HUES6 (cell line): ENCODE measurements around the gene CD33.
"Not testable (repeated sequence)": the region's sequence is repeated elsewhere in the genome, so short reads cannot be mapped to it uniquely, and the experiment has no call there.

Experiments
- H3K27ac ChIP-seq: 2 replicates; pipeline ENCODE4 v1.7.0; 2013; ENCODE audit warnings: low read depth, mild to moderate bottlenecking, low read length, inconsistent platforms
- H3K27me3 ChIP-seq: 2 replicates; pipeline ENCODE4 v1.6.1; 2013; ENCODE audit warnings: low read length; ENCODE audit not compliant: control insufficient read depth, insufficient read depth
- H3K36me3 ChIP-seq: 2 replicates; pipeline ENCODE4 v1.6.1; 2013; ENCODE audit warnings: low read length; ENCODE audit not compliant: control insufficient read depth, insufficient read depth
- H3K4me1 ChIP-seq: 2 replicates; pipeline ENCODE4 v1.6.1; 2013; ENCODE audit warnings: low read length; ENCODE audit not compliant: control insufficient read depth, insufficient read depth
- H3K4me3 ChIP-seq: 2 replicates; pipeline ENCODE4 v1.5.1; 2013; ENCODE audit warnings: low read depth, low read length
- H3K9ac ChIP-seq: one replicate; pipeline ENCODE4 v1.6.1; 2013; ENCODE audit warnings: mild to moderate bottlenecking, low read length
- H3K9me3 ChIP-seq: 2 replicates; pipeline ENCODE4 v1.6.1; 2013; ENCODE audit warnings: low read depth, low read length; ENCODE audit not compliant: control insufficient read depth, insufficient read depth

CD33 gene

DNA sequence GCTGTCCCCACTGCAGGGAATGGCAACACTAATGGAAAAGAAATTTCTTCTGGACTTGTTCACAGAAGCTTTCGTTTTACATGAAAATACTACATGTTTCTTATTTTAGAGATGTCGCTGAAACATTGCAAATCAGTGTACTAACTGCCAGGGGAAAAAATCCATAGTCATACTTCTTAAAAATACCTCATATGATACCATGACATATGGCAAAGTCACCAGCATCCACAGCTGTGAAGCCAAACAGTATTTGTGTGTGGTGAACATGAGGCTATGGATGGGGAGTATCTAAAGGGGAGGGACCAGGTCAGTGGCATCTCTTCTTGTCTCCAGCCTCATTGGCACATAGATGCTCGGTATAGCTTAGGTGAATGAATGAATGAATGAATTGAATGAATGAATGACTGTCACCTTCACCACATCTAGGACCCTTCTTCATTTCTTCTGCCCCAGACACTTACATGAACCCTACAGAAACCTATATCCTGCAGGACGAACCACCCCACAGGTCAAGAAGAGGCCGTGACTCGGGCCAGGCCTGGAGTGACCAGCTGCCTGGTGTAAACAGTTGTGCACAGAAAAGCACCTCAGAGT is 14.6 kb upstream of the CD33 start:
- Histone ChIP-seq H3K27ac (no peak overlapping the region), H3K4me3 (no peak overlapping the region), H3K4me1 (no peaks in the 10 kb centered on the region), H3K36me3 (no peaks in the 10 kb centered on the region), H3K9me3 (peaks cover 6% of the 10 kb centered on the region; the same call in 1 of the 2 replicates), H3K9ac (no peak overlapping the region), H3K27me3 (no peaks in the 10 kb centered on the region)

DNA sequence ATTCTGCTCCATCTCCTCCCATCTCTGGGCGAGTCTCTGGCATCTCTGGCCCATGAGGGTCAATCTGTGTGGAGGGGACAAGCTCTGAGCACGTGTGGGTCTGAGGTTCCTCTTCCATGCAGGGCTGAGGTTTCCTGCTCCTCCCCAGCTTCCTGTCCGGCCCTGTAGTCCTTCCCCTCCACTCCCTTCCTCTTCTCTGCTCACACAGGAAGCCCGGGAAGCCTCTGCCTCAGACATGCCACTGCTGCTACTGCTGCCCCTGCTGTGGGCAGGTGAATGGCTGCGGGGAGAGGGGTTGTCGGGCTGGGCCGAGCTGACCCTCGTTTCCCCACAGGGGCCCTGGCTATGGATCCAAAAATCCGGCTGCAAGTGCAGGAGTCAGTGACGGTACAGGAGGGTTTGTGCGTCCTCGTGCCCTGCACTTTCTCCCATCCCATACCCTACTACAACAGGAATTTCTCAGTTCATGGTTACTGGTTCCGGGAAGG is 14.0 kb upstream of the CD33 start:
- H3K27me3 ChIP-seq, H3K9ac ChIP-seq, H3K4me3 ChIP-seq, H3K36me3 ChIP-seq, H3K27ac ChIP-seq, H3K4me1 ChIP-seq, H3K9me3 ChIP-seq: not testable (repeated sequence)

DNA sequence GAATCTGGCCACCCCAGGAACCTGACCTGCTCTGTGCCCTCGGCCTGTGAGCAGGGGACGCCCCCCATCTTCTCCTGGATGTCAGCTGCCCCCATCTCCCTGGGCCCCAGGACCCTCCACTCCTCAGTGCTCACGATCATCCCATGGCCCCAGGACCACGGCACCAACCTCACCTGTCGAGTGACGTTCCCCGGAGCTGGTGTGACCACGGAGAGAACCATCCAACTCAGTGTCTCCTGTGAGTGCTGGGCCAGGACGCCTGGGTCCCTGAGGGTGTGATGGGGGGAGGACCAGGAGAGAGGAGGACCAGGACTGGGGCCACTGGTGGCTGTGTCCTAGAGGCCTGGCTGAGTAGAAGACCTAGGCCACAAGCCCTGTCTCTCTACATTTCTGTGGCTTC is 13.0 kb upstream of the CD33 start:
- Histone ChIP-seq H3K9ac (no peak overlapping the region), H3K9me3 (peaks cover 7% of the 10 kb centered on the region; the same call in 1 of the 2 replicates), H3K36me3 (no peaks in the 10 kb centered on the region), H3K4me3 (no peak overlapping the region), H3K27ac (no peak overlapping the region), H3K27me3 (no peaks in the 10 kb centered on the region), H3K4me1 (no peaks in the 10 kb centered on the region)

DNA sequence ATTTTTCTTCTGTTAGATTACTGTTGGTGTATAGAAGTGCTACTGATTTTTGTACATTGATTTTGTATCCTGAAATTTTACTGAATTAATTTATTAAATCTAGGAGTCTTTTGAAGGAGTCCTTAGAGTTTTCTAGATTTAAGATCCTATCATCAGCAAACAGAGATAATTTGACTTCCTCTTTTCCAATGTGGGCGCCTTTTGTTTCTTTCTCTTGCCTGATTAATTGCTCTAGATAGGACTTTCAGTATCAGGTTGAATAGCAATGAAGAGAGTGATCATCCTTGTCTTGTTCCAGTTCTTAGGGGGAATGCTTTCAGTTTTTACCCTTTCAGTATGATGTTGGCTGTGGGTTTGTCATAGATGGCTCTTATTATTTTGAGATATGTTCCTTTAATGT is 5.6 kb upstream of the CD33 start:
- Histone ChIP-seq H3K27me3 (no peaks in the 10 kb centered on the region), H3K36me3 (no peaks in the 10 kb centered on the region), H3K9me3 (peaks cover 7% of the 10 kb centered on the region; the same call in 1 of the 2 replicates), H3K4me3 (no peak overlapping the region), H3K27ac (no peak overlapping the region), H3K9ac (no peak overlapping the region), H3K4me1 (no peaks in the 10 kb centered on the region)

DNA sequence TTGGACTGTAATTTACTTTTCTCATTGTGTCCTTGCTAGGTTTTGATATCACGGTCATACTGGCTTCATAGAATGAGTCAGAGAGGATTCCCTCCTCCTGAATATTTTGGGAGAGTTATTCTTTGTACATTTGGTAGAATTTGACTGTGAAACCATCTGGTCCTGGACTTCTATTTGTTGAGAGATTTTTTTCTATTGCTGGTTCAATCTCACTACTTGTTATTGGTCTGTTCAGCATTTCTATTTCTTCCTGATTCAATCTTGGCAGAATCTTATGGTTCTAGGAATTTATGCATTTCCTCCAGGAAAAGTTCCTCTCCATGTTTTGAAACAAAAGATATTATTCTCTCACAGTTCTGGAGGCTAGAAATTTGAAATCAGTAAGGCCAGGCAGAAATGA is 4.9 kb upstream of the CD33 start:
- H3K27ac ChIP-seq, result no peak overlapping the region
- peaks cover 4% of the 10 kb centered on the region; the same call in 1 of the 2 replicates for H3K9me3 ChIP-seq
- H3K4me1 ChIP-seq, result no peaks in the 10 kb centered on the region

DNA sequence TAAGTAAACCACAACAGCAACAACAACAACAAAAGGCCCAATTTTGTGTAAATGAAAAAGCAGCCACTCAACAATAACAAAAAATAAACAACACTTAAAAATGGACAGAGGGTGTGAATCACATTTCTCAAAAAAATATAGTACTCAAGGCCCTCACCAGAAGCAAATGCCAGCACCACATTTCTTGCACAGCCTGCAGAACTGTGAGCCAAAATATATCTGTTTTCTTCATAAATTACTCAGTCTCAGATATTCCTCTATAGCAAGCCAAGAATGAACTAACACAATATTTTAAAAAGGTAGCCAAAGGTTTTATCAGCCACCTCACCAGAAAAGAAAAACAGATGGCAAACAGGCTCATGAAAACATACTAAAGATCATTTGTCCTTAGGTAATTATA is 3.9 kb upstream of the CD33 start:
- H3K4me1 ChIP-seq, result no peaks in the 10 kb centered on the region
- no peak overlapping the region for H3K9ac ChIP-seq
- H3K9me3 ChIP-seq, result no peaks in the 10 kb centered on the region
- no peak overlapping the region for H3K27ac ChIP-seq
- no peaks in the 10 kb centered on the region for H3K36me3 ChIP-seq
- H3K27me3 ChIP-seq, result no peaks in the 10 kb centered on the region
- no peak overlapping the region for H3K4me3 ChIP-seq

More for the DNA sequence above, 4.9 kb upstream of the CD33 start:
- Histone ChIP-seq H3K36me3 (no peaks in the 10 kb centered on the region), H3K4me3 (no peak overlapping the region), H3K27me3 (no peaks in the 10 kb centered on the region), H3K9ac (no peak overlapping the region)

DNA sequence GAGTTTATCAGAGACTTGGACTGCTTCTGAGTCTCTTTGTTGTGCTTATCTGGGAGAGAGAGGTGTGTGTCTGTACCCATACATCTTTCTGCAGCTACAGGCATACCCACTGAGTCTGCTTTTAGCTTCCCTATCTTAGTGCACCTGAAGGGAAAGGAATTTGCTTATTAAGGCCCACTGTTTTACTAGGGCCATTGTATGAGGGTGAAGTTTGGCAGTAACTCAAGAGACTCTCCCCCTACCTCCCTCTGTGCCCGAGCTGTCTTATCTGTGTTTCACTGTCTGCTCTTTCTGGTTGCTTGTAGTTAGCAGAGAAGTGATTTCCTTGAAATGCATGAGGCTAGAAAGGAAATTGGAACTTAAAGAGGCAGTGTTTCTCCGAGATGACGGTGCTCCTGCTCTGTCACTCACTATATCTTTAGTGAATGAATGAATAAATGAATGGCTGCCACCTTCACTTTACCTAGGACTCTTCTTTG is 678 bp upstream of the CD33 start:
- Histone ChIP-seq H3K27ac (no peak overlapping the region), H3K9ac (no peak overlapping the region), H3K36me3 (no peaks in the 10 kb centered on the region), H3K9me3 (no peaks in the 10 kb centered on the region), H3K4me1 (no peaks in the 10 kb centered on the region), H3K27me3 (no peaks in the 10 kb centered on the region; the same call in 1 of the 2 replicates), H3K4me3 (no peak overlapping the region)

DNA sequence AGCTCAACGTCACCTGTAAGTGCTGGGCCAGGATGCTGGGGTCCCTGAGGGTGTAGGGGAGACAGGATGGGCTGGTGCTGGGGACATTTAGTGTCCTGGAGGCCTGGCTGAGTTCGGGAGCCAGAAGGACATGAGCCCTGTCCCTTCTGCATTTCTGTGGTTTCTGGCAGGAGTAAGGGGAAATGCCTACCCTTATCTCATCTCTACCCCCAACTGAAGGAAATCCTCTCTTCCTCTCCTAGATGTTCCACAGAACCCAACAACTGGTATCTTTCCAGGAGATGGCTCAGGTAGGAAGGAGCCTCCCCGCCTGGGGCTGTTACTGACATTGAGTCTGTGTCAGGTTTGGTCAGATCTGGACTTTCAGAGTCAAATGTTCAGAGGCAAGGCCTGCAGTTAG is 1.2 kb downstream of the CD33 start:
- no peak overlapping the region for H3K27ac ChIP-seq
- H3K4me1 ChIP-seq, result no peaks in the 10 kb centered on the region
- no peaks in the 10 kb centered on the region for H3K9me3 ChIP-seq
- H3K9ac ChIP-seq, result no peak overlapping the region
- H3K4me3 ChIP-seq, result no peak overlapping the region
- no peaks in the 10 kb centered on the region for H3K36me3 ChIP-seq
- no peaks in the 10 kb centered on the region; the same call in 1 of the 2 replicates for H3K27me3 ChIP-seq

DNA sequence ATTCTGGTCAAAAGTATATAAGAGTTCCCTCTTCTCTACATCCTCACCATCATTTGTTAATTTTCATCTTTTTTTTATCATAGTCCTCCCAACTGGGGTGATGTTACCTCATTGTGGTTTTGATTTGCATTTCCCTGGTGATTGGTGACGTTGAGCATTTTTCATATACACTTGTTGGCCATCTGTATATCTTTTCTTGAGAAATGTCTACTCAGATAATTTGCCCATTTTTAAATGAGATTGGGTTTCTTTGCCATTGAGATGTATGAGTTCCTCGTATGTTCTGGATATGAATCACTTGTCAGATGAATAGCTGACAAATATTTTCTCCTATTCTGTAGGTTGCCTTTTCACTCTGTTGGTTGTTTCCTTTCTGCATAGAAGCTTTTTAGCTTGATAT is 2.4 kb downstream of the CD33 start:
- Histone ChIP-seq H3K27me3 (no peaks in the 10 kb centered on the region; the same call in 1 of the 2 replicates), H3K4me1 (no peaks in the 10 kb centered on the region), H3K27ac (no peak overlapping the region), H3K4me3 (no peak overlapping the region), H3K9ac (no peak overlapping the region), H3K36me3 (no peaks in the 10 kb centered on the region), H3K9me3 (no peaks in the 10 kb centered on the region)

DNA sequence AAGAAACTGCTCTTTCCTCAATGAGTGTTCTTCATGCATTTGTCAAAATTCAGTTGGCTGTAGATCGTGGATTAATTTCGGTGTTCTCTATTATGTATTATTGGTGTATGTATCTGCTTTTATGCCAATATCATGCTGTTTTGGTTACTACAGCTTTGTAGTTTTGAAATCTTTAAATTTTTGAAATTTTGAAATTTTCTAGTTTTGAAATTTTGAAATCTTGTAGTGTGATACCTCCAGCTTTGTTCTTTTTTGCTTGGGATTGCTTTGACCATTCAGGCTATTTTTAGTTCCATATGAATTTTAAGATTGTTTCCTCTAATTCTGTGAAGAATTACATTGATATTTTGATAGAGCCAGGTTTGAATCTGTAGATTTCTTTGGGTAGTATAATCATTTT is 3.1 kb downstream of the CD33 start:
- Histone ChIP-seq H3K36me3 (no peaks in the 10 kb centered on the region), H3K9ac (no peak overlapping the region), H3K27ac (no peak overlapping the region), H3K27me3 (no peaks in the 10 kb centered on the region; the same call in 1 of the 2 replicates), H3K4me1 (no peaks in the 10 kb centered on the region), H3K9me3 (no peaks in the 10 kb centered on the region), H3K4me3 (no peak overlapping the region)

DNA sequence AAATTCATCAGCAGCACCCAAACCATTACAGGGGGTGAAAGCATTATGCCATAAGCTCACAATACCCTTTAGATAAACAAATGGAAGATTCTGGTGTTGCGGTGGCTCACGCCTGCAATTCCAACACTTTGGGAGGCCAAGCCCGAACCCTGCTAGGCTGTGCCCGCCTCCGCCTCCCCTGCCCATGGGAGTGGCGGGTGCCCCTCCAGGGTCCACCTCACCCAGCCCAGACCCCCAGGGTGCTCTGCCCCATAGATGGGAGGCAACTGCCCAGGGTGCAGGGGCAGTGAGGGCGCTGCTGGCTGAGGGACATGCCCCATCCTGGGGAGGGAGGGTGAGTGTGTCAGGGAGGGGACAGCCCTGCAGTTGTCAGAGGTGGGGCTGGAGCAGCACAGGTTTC is 16.0 kb downstream of the CD33 start:
- Histone ChIP-seq H3K36me3 (no peaks in the 10 kb centered on the region), H3K9ac (no peak overlapping the region), H3K27me3 (peaks cover 34% of the 10 kb centered on the region), H3K4me1 (no peaks in the 10 kb centered on the region), H3K27ac (no peak overlapping the region), H3K9me3 (no peaks in the 10 kb centered on the region), H3K4me3 (no peak overlapping the region)
